ENCODE data around the gene BBS1.
"Not testable (repeated sequence)": the region's sequence is repeated elsewhere in the genome, so short reads cannot be mapped to it uniquely, and the experiment has no call there.

The BBS1 gene

DNA sequence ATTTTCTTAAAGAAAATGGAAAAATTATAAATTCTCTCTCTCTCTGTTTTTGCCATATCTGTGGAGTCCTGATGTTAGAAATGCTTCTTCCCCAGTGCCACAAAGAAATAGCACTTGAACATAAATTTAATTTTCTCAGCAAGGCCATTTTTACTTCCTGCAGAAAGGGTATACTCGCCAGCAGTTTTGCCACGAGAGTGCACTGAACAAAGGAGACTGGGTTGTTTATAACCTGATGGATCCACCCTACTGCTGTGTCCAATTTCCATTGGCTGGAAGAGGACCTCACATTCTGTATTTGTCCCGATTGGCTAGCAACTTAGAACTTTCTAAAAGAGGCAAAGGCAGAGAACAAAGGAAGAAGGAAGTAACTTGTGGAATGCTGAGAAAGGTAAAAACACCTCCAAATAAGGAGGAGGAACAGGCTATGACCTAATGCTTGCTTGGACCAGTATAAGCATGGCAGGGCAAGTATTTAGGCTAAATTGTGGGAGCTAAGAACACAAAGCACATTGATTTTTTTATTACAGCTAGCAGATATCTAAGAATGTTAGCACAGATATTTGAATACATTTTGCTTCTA is 72.2 kb downstream of the BBS1 start:
- DNase-seq = not testable (repeated sequence)

All from activated T-cell treated with anti-CD3 and anti-CD28 coated beads, Interleukin-2, amount 50 U/mL, for 48 hours (primary cell).